H9 (cell line): ENCODE results near the gene VWA5B1. TPM values are rescaled to one million over a fixed set of nuclear protein-coding genes. Genes with fewer than 3 reads are reported as not detected.
A peak's percentile ranks its signal among the peaks of the same experiment; 100 is the strongest.

ENCODE experiments used
- DNase-seq: peaks from one replicate; pipeline ENCODE4 v3.0.0-alpha.2; 2017
- H2AFZ ChIP-seq: one replicate; pipeline ENCODE4 v1.6.1; 2013; ENCODE audit warnings: mild to moderate bottlenecking, low read length, control low read depth, moderate library complexity
- H2AK5ac ChIP-seq: 2 replicates; pipeline ENCODE4 v1.6.1; 2013; ENCODE audit warnings: low read length, control low read depth, mixed read lengths; ENCODE audit not compliant: insufficient read length
- H2BK120ac ChIP-seq: one replicate; pipeline ENCODE4 v1.6.1; 2013; ENCODE audit warnings: low read depth, mild to moderate bottlenecking, low read length, control low read depth, inconsistent platforms; ENCODE audit not compliant: poor library complexity, severe bottlenecking
- H2BK12ac ChIP-seq: 2 replicates; pipeline ENCODE4 v1.6.1; 2013; ENCODE audit warnings: low read length, control low read depth, mixed read lengths, low read depth; ENCODE audit not compliant: insufficient read length
- H2BK15ac ChIP-seq: 2 replicates; pipeline ENCODE4 v1.6.1; 2013; ENCODE audit warnings: low read depth, low read length, control low read depth
- H2BK20ac ChIP-seq: one replicate; pipeline ENCODE4 v1.6.1; 2013; ENCODE audit warnings: low read depth, mild to moderate bottlenecking, low read length, control low read depth, inconsistent platforms; ENCODE audit not compliant: poor library complexity, severe bottlenecking
- H2BK5ac ChIP-seq: 2 replicates; pipeline ENCODE4 v1.6.1; 2013; ENCODE audit warnings: low read length, control low read depth, mixed read lengths; ENCODE audit not compliant: insufficient read length
- H3K14ac ChIP-seq: 2 replicates; pipeline ENCODE4 v1.6.1; 2013; ENCODE audit warnings: low read length, control low read depth; ENCODE audit not compliant: insufficient read depth
- H3K18ac ChIP-seq: 2 replicates; pipeline ENCODE4 v1.6.1; 2013; ENCODE audit warnings: low read depth, mild to moderate bottlenecking, mixed read lengths, low read length, control low read depth; ENCODE audit not compliant: insufficient read length
- H3K23ac ChIP-seq: 2 replicates; pipeline ENCODE4 v1.6.1; 2013; ENCODE audit warnings: low read length, control low read depth, mixed read lengths, low read depth; ENCODE audit not compliant: insufficient read length
- H3K23me2 ChIP-seq: 2 replicates; pipeline ENCODE4 v1.6.1; 2013; ENCODE audit warnings: low read depth, mild to moderate bottlenecking, mixed read lengths, low read length, control low read depth; ENCODE audit not compliant: insufficient read length, poor library complexity, severe bottlenecking
- H3K27ac ChIP-seq: 2 replicates; pipeline ENCODE4 v1.5.1; 2013; ENCODE audit warnings: low read length, control low read depth, mixed read lengths, low read depth; ENCODE audit not compliant: insufficient read length
- H3K27me3 ChIP-seq: 2 replicates; pipeline ENCODE4 v1.6.1; 2013; ENCODE audit warnings: low read length, control low read depth, inconsistent platforms; ENCODE audit not compliant: insufficient read depth
- H3K4ac ChIP-seq: 2 replicates; pipeline ENCODE4 v1.6.1; 2013; ENCODE audit warnings: low read depth, mild to moderate bottlenecking, control low read depth, inconsistent platforms, low read length, moderate library complexity
- H3K4me1 ChIP-seq: 2 replicates; pipeline ENCODE4 v1.6.1; 2013; ENCODE audit warnings: low read length, control low read depth, inconsistent platforms; ENCODE audit not compliant: insufficient read depth
- H3K4me2 ChIP-seq: 2 replicates; pipeline ENCODE4 v1.6.1; 2013; ENCODE audit warnings: low read length, control low read depth, mixed read lengths; ENCODE audit not compliant: insufficient read length, insufficient read depth
- H3K56ac ChIP-seq: 2 replicates; pipeline ENCODE4 v1.6.1; 2013; ENCODE audit warnings: low read depth, mild to moderate bottlenecking, mixed read lengths, low read length, control low read depth; ENCODE audit not compliant: insufficient read length
- H3K79me1 ChIP-seq: 2 replicates; pipeline ENCODE4 v1.6.1; 2013; ENCODE audit warnings: low read depth, mild to moderate bottlenecking, moderate library complexity, low read length, control low read depth, inconsistent platforms; ENCODE audit not compliant: insufficient read depth, poor library complexity, severe bottlenecking
- H3K79me2 ChIP-seq: 2 replicates; pipeline ENCODE4 v1.6.1; 2013; ENCODE audit warnings: low read length, control low read depth, inconsistent platforms; ENCODE audit not compliant: insufficient read depth
- H3K9ac ChIP-seq: 2 replicates; pipeline ENCODE4 v1.6.1; 2013; ENCODE audit warnings: low read length, control low read depth, mixed read lengths; ENCODE audit not compliant: insufficient read length; ENCODE audit errors: extremely low read depth
- H3K9me3 ChIP-seq: one replicate; pipeline ENCODE4 v1.6.1; 2013; ENCODE audit warnings: low read depth, low read length, inconsistent platforms; ENCODE audit not compliant: control insufficient read depth
- H3T11ph ChIP-seq: one replicate; pipeline ENCODE4 v1.6.1; 2013; ENCODE audit warnings: mild to moderate bottlenecking, low read length, control low read depth, inconsistent platforms
- H4K20me1 ChIP-seq: one replicate; pipeline ENCODE4 v1.6.1; 2013; ENCODE audit not compliant: control insufficient read depth, insufficient read length, insufficient read depth
- H4K5ac ChIP-seq: 2 replicates; pipeline ENCODE4 v1.6.1; 2013; ENCODE audit warnings: low read depth, mild to moderate bottlenecking, mixed read lengths, low read length, control low read depth; ENCODE audit not compliant: insufficient read length
- H4K8ac ChIP-seq: replicated peaks from 2 replicates; pipeline ENCODE4 v1.6.1; 2013; ENCODE audit warnings: low read length, control low read depth, mixed read lengths, low read depth; ENCODE audit not compliant: insufficient read length
- H4K91ac ChIP-seq: 2 replicates; pipeline ENCODE4 v1.6.1; 2013; ENCODE audit warnings: low read depth, mild to moderate bottlenecking, moderate library complexity, mixed read lengths, low read length, control low read depth; ENCODE audit not compliant: insufficient read length
- H3K27ac Mint-ChIP-seq, 3 experiments: 2 replicates in 2 of 3; 3 replicates in 1 of 3; pipeline ENCODE4 v1.8.0; 2020 to 2021; ENCODE audit warnings: mixed read lengths in 3 of 3, mild to moderate bottlenecking in 1 of 3, moderate library complexity in 1 of 3
- H3K27me3 Mint-ChIP-seq: 2 replicates; pipeline ENCODE4 v1.8.0; 2021; ENCODE audit warnings: low read depth, mild to moderate bottlenecking, moderate library complexity, mixed read lengths
- H3K36me3 Mint-ChIP-seq, 3 experiments: 2 replicates in 2 of 3; 3 replicates in 1 of 3; pipeline ENCODE4 v1.8.0; 2020 to 2021; ENCODE audit warnings: low read depth in 3 of 3, mixed read lengths in 3 of 3; ENCODE audit not compliant: insufficient read depth in 1 of 3
- H3K4me1 Mint-ChIP-seq, 2 experiments: 2 replicates each; pipeline ENCODE4 v1.8.0; 2020; ENCODE audit warnings: mixed read lengths in 2 of 2
- H3K4me3 Mint-ChIP-seq, 2 experiments: 2 replicates in 1 of 2; 3 replicates in 1 of 2; pipeline ENCODE4 v1.8.0; 2020 to 2021; ENCODE audit warnings: mild to moderate bottlenecking in 2 of 2, mixed read lengths in 2 of 2, moderate library complexity in 1 of 2
- H3K9me3 Mint-ChIP-seq, 2 experiments: 2 replicates in 1 of 2; 3 replicates in 1 of 2; pipeline ENCODE4 v1.8.0; 2020; ENCODE audit warnings: mild to moderate bottlenecking in 2 of 2, mixed read lengths in 2 of 2, moderate library complexity in 1 of 2
- CTCF ChIP-seq: fragments of 200-600 bp; sonication (generic); conservative IDR thresholded peaks from 3 replicates; pipeline ENCODE4 v1.8.0; 2021; ENCODE audit warnings: antibody characterized with exemption, mild to moderate bottlenecking
- WGBS: extraction: QIAGEN DNeasy Blood & Tissue Kit; methylation state at CpG from one replicate; pipeline ENCODE4 v1.1.7; 2013; ENCODE audit warnings: missing lambda C conversion rate, low lambda C conversion rate, mixed read lengths; ENCODE audit not compliant: insufficient read length; ENCODE audit errors: extremely low coverage; 5-methylcytosine and 5-hydroxymethylcytosine counted together
- total RNA-seq: library from RNA; stranded (reverse); gene quantifications from 2 replicates; pipeline ENCODE4 v1.2.1, GENCODE V29; 2021

The VWA5B1 gene
- total RNA-seq, 1 experiment from 2014 or later, result not detected

- Histone ChIP-seq H2BK15ac (no peak overlapping the region), H3K79me1 (no peaks in the 10 kb centered on the region), H2BK120ac (no peak overlapping the region), H3K18ac (no peak overlapping the region), H4K20me1 (no peaks in the 10 kb centered on the region), H3K14ac (no peak overlapping the region), H3K27me3 (no peaks in the 10 kb centered on the region; the same call in 1 of the 2 replicates), H4K5ac (no peak overlapping the region), H3K23ac (no peak overlapping the region), H3K9me3 (no peaks in the 10 kb centered on the region), H2BK12ac (no peak overlapping the region), H4K91ac (no peak overlapping the region), H3K27ac (no peak overlapping the region), H2BK5ac (no peak overlapping the region), H2AK5ac (no peak overlapping the region), H3K79me2 (no peaks in the 10 kb centered on the region), H2BK20ac (no peak overlapping the region), H3K4me2 (no peak overlapping the region), H3T11ph (no peak overlapping the region), H3K4ac (no peak overlapping the region), H3K9ac (no peak overlapping the region), H3K56ac (no peak overlapping the region), H4K8ac (no peak overlapping the region), H3K23me2 (peaks cover 8% of the 10 kb centered on the region), H3K4me1 (no peaks in the 10 kb centered on the region), H2AFZ (no peak overlapping the region)
- no peaks in the 10 kb centered on the region for H3K36me3 Mint-ChIP-seq
- peak overlapping the region in 1 of 3 experiments; percentile 38; a peak in 2 of 7 replicates for H3K27ac Mint-ChIP-seq
- peak; percentile 48 for DNase-seq
- no CpG with 5 or more reads among the region's 9 CpGs for WGBS
- H3K27me3 Mint-ChIP-seq, result peaks cover 46% of the 10 kb centered on the region
- no peak for TF ChIP-seq CTCF
- no peak overlapping the region; a peak in 1 of 5 replicates for H3K4me3 Mint-ChIP-seq
- peaks cover 18 to 42% of the 10 kb centered on the region in 2 experiments for H3K4me1 Mint-ChIP-seq
- no peaks in the 10 kb centered on the region; a peak in 1 of 5 replicates for H3K9me3 Mint-ChIP-seq
These were observed 49.3 kb downstream of the VWA5B1 start for GRCh38 chr1:20339811-20340457.
